SK-N-SH treated with all-trans-retinoic acid at 6 μM for 48 hours (cell line): Measurements from ENCODE around the gene FEN1.

ENCODE experiments used
- ARNTL ChIP-seq: fragments of 450-650 bp; formaldehyde crosslinking; IDR thresholded peaks from 2 replicates; pipeline ENCODE4 v1.5.0; 2020; ENCODE audit warnings: low read depth, mild to moderate bottlenecking, moderate library complexity, borderline replicate concordance
- CREB5 ChIP-seq: fragments of 250-450 bp; sonication (Bioruptor Pico); IDR thresholded peaks from 2 replicates; pipeline ENCODE4 v1.5.1; 2020; ENCODE audit warnings: low read depth, mild to moderate bottlenecking, moderate library complexity
- GLIS3 ChIP-seq: fragments of 250-450 bp; sonication (Bioruptor Pico); IDR thresholded peaks from 2 replicates; pipeline ENCODE4 v1.5.0; 2020; ENCODE audit warnings: mild to moderate bottlenecking, moderate library complexity
- PATZ1 ChIP-seq: fragments of 250-450 bp; sonication (Bioruptor Pico); IDR thresholded peaks from 2 replicates; pipeline ENCODE4 v1.8.0; 2020; ENCODE audit warnings: mild to moderate bottlenecking, moderate library complexity, borderline replicate concordance
- PPARA ChIP-seq: fragments of 250-450 bp; sonication (Bioruptor Pico); IDR thresholded peaks from 2 replicates; pipeline ENCODE4 v1.5.0; 2020; ENCODE audit warnings: mild to moderate bottlenecking, borderline replicate concordance
- SNAI2 ChIP-seq: fragments of 250-450 bp; sonication (Bioruptor Pico); IDR thresholded peaks from 2 replicates; pipeline ENCODE4 v1.5.0; 2020; ENCODE audit warnings: mild to moderate bottlenecking, moderate library complexity
- TOX ChIP-seq: fragments of 250-450 bp; sonication (Bioruptor Pico); IDR thresholded peaks from 2 replicates; pipeline ENCODE4 v1.8.0; 2021; ENCODE audit warnings: mild to moderate bottlenecking, moderate library complexity, borderline replicate concordance
- ZC3H10 ChIP-seq: fragments of 250-450 bp; sonication (Bioruptor Pico); IDR thresholded peaks from 2 replicates; pipeline ENCODE4 v1.5.1; 2021; ENCODE audit warnings: mild to moderate bottlenecking, moderate library complexity
- ZFP3 ChIP-seq: fragments of 250-450 bp; sonication (Bioruptor Pico); IDR thresholded peaks from 2 replicates; pipeline ENCODE4 v1.5.0; 2020; ENCODE audit warnings: mild to moderate bottlenecking, moderate library complexity

GRCh38 chr11:61805146-61805545 lies 12.4 kb downstream of the FEN1 start:
- no peak for TF ChIP-seq PATZ1 (CRISPR knock-in tag)
- no peak for TF ChIP-seq SNAI2 (CRISPR knock-in tag)
- TF ChIP-seq ZFP3 (CRISPR knock-in tag), result no peak
- TF ChIP-seq PPARA (CRISPR knock-in tag), result no peak
- TF ChIP-seq TOX (CRISPR knock-in tag), result no peak
- no peak for TF ChIP-seq GLIS3 (CRISPR knock-in tag)
- TF ChIP-seq ARNTL, result no peak
- no peak for TF ChIP-seq CREB5 (CRISPR knock-in tag)
- no peak for TF ChIP-seq ZC3H10 (CRISPR knock-in tag)
